Measurements from ENCODE around the gene TM9SF3. TPM values are rescaled to one million over a fixed set of nuclear protein-coding genes. Genes with fewer than 3 reads are reported as not detected.
"Not testable (repeated sequence)": the region's sequence is repeated elsewhere in the genome, so short reads cannot be mapped to it uniquely, and the experiment has no call there.

TM9SF3 gene
- total RNA-seq, 4 donors from 2014 or later, result 52.6 to 65.3 (median 55.6) TPM

- H3K27me3 ChIP-seq, result no peaks in the 10 kb centered on the region
- no peaks in the 10 kb centered on the region for H3K9me3 ChIP-seq
- H3K4me3 ChIP-seq, result no peak overlapping the region
- H3K36me3 ChIP-seq, result peaks cover 50% of the 10 kb centered on the region
- H3K4me1 ChIP-seq, result no peaks in the 10 kb centered on the region
- no peak for DNase-seq (ENCODE audit: low spot score in 2 of 2)
- H3K27ac ChIP-seq, result no peak overlapping the region
- WGBS, result 65% methylated on average over 1 of the region's 1 CpG
- TF ChIP-seq CTCF (IDR thresholded peaks at IDR 0.05), result peak in 1 of 2 donors; percentile 19
- TF ChIP-seq POLR2A (IDR thresholded peaks at IDR 0.05), result no peak
- TF ChIP-seq POLR2AphosphoS5 (IDR thresholded peaks at IDR 0.05), result no peak
Measured at GRCh38 chr10:96556003-96556402, 30.8 kb downstream of the TM9SF3 start.

- Histone ChIP-seq H3K27me3 (no peaks in the 10 kb centered on the region), H3K4me3 (no peak overlapping the region), H3K27ac (no peak overlapping the region), H3K36me3 (peaks cover 53% of the 10 kb centered on the region), H3K9me3 (no peaks in the 10 kb centered on the region), H3K4me1 (no peaks in the 10 kb centered on the region)
- WGBS, result 97% methylated on average over 3 of the region's 3 CpGs
- no peak for TF ChIP-seq POLR2AphosphoS5 (IDR thresholded peaks at IDR 0.05)
- TF ChIP-seq CTCF (IDR thresholded peaks at IDR 0.05), result no peak
- TF ChIP-seq POLR2A (IDR thresholded peaks at IDR 0.05), result no peak
- TF ChIP-seq EP300 (IDR thresholded peaks at IDR 0.05), result no peak
- no peak for DNase-seq (ENCODE audit: low spot score in 2 of 2)
Measured at GRCh38 chr10:96555330-96555729, 31.5 kb downstream of the TM9SF3 start.

- H3K4me1 ChIP-seq, result no peaks in the 10 kb centered on the region
- no peaks in the 10 kb centered on the region for H3K9me3 ChIP-seq
- no peak overlapping the region for H3K27ac ChIP-seq
- 77% methylated on average over 5 of the region's 5 CpGs for WGBS
- H3K36me3 ChIP-seq, result peaks cover 61% of the 10 kb centered on the region
- no peak for DNase-seq (ENCODE audit: low spot score in 2 of 2)
- no peak for TF ChIP-seq POLR2AphosphoS5 (IDR thresholded peaks at IDR 0.05)
- no peak for TF ChIP-seq POLR2A (IDR thresholded peaks at IDR 0.05)
- no peak for TF ChIP-seq EP300 (IDR thresholded peaks at IDR 0.05)
- TF ChIP-seq CTCF (IDR thresholded peaks at IDR 0.05), result no peak
- H3K27me3 ChIP-seq, result no peaks in the 10 kb centered on the region
- H3K4me3 ChIP-seq, result no peak overlapping the region
Measured at GRCh38 chr10:96548589-96548988, 38.2 kb downstream of the TM9SF3 start.

- WGBS, result 94% methylated on average over 10 of the region's 10 CpGs
- not testable (repeated sequence) for DNase-seq (ENCODE audit: low spot score in 2 of 2)
Measured at GRCh38 chr10:96545558-96545957, 41.3 kb downstream of the TM9SF3 start.

GRCh38 chr10:96541921-96542320 lies 44.9 kb downstream of the TM9SF3 start:
- Histone ChIP-seq H3K4me1 (no peaks in the 10 kb centered on the region), H3K27ac (no peak overlapping the region), H3K9me3 (no peaks in the 10 kb centered on the region), H3K27me3 (no peaks in the 10 kb centered on the region), H3K36me3 (peaks cover 43% of the 10 kb centered on the region), H3K4me3 (no peak overlapping the region)
- 46% methylated on average over 2 of the region's 2 CpGs for WGBS
- DNase-seq (ENCODE audit: low spot score in 2 of 2), result no peak
- TF ChIP-seq POLR2AphosphoS5 (IDR thresholded peaks at IDR 0.05), result no peak
- no peak for TF ChIP-seq POLR2A (IDR thresholded peaks at IDR 0.05)
- no peak for TF ChIP-seq EP300 (IDR thresholded peaks at IDR 0.05)
- TF ChIP-seq CTCF (IDR thresholded peaks at IDR 0.05), result no peak

More at GRCh38 chr10:96545558-96545957, 41.3 kb downstream of the TM9SF3 start:
- not testable (repeated sequence) for H3K4me1 ChIP-seq, H3K9me3 ChIP-seq, H3K27me3 ChIP-seq, H3K27ac ChIP-seq, H3K4me3 ChIP-seq
- peaks cover 55% of the 10 kb centered on the region for H3K36me3 ChIP-seq

- no peaks in the 10 kb centered on the region for H3K4me1 ChIP-seq
- no peaks in the 10 kb centered on the region for H3K9me3 ChIP-seq
- no peaks in the 10 kb centered on the region for H3K27me3 ChIP-seq
- no peak overlapping the region for H3K27ac ChIP-seq
- 93% methylated on average over 3 of the region's 3 CpGs for WGBS
- H3K36me3 ChIP-seq, result peaks cover 31% of the 10 kb centered on the region
- no peak for DNase-seq (ENCODE audit: low spot score in 2 of 2)
- no peak for TF ChIP-seq POLR2AphosphoS5 (IDR thresholded peaks at IDR 0.05)
- no peak for TF ChIP-seq POLR2A (IDR thresholded peaks at IDR 0.05)
- no peak for TF ChIP-seq EP300 (IDR thresholded peaks at IDR 0.05)
- no peak for TF ChIP-seq CTCF (IDR thresholded peaks at IDR 0.05)
- H3K4me3 ChIP-seq, result no peak overlapping the region
Measured at GRCh38 chr10:96540240-96540639, 46.6 kb downstream of the TM9SF3 start.

Measured in suprapubic skin (tissue), 4 donors.